HCT116 (cell line): ENCODE data around the gene FBXO42. TPM values are rescaled to one million over a fixed set of nuclear protein-coding genes. Genes with fewer than 3 reads are reported as not detected.

Source experiments
- ATAC-seq: fragments of 200-7000 bp; cut with Tn5 transposase; 2 replicates; pipeline ENCODE4 v1.9.1; 2020; ENCODE audit warnings: mild to moderate bottlenecking, moderate library complexity
- BruUV-seq: library from RNA; stranded (reverse); fragments of 400-500 nt; replicated peaks from 2 replicates; lab custom pipeline; 2021; lab: Mats Ljungman, UMichigan
- CTCF ChIA-PET: fragments of 300-600 bp; sonication (Branson Sonifier 250); formaldehyde crosslinking; loops from one replicate; lab custom pipeline; 2021; ENCODE audit warnings: antibody characterized with exemption; lab: Charles Lee
- POLR2A ChIA-PET: fragments of 300-600, 350-600 bp; sonication (Branson Sonifier 250); formaldehyde crosslinking; loops from one replicate; lab custom pipeline; 2021; ENCODE audit warnings: antibody characterized with exemption; lab: Charles Lee
- RAD21 ChIA-PET, 2 experiments: fragments of 300-600 bp; sonication (Branson Sonifier 250); formaldehyde crosslinking; loops; one replicate each; lab custom pipeline; 2023; ENCODE audit warnings: low total read pairs in 2 of 2; ENCODE audit not compliant: uncharacterized antibody in 2 of 2, unreplicated experiment in 2 of 2, low non-redundant PET in 1 of 2; lab: Charles Lee
- DNase-seq: peaks from one replicate; pipeline ENCODE4 v3.0.0-alpha.2; 2010; ENCODE audit warnings: low read depth, low spot score
- H2AFZ ChIP-seq: fragments of 200-600 bp; shearing (Covaris generic), sonication (generic); 2 replicates; pipeline ENCODE4 v1.6.1; 2017; ENCODE audit warnings: low read depth, mixed run types, mixed read lengths, antibody characterized with exemption, low read length; ENCODE audit not compliant: poor library complexity, severe bottlenecking
- H3K27ac ChIP-seq: 2 replicates; pipeline ENCODE4 v1.5.1; 2012; ENCODE audit warnings: low read depth, low read length
- H3K27me3 ChIP-seq: fragments of 200-600 bp; sonication (generic); 2 replicates; pipeline ENCODE4 v1.6.1; 2016; ENCODE audit warnings: mixed run types, low read length, mixed read lengths; ENCODE audit not compliant: insufficient read depth
- H3K36me3 ChIP-seq, 2 experiments: fragments of 200-500 bp in 1 of 2; fragments of 200-600 bp in 1 of 2; sonication (Bioruptor generic) in 1 of 2; sonication (generic) in 1 of 2; 2 replicates each; pipeline versions ENCODE4 v1.5.1 to v1.6.1; 2014 to 2016; ENCODE audit warnings: low read length in 2 of 2, inconsistent platforms in 1 of 2, mixed read lengths in 1 of 2, mixed run types in 1 of 2; ENCODE audit not compliant: insufficient read depth in 2 of 2, control insufficient read depth in 1 of 2
- H3K4me1 ChIP-seq, 2 experiments: fragments of 200-600 bp in 1 of 2; sonication (generic) in 1 of 2; 2 replicates each; pipeline versions ENCODE4 v1.5.1 to v1.6.1; 2012 to 2017; ENCODE audit warnings: low read length in 2 of 2, inconsistent platforms in 1 of 2, mild to moderate bottlenecking in 1 of 2, mixed read lengths in 1 of 2, mixed run types in 1 of 2, moderate library complexity in 1 of 2; ENCODE audit not compliant: insufficient read depth in 2 of 2, control insufficient read depth in 1 of 2
- H3K4me2 ChIP-seq: fragments of 200-600 bp; sonication (generic); 2 replicates; pipeline ENCODE4 v1.6.1; 2017; ENCODE audit warnings: mixed run types, low read length, mixed read lengths
- H3K4me3 ChIP-seq, 2 experiments: fragments of 200-600 bp in 1 of 2; sonication (generic) in 1 of 2; replicated peaks in 1 of 2; 2 replicates each; pipeline ENCODE4 v1.5.1; 2011 to 2016; ENCODE audit warnings: low read length in 2 of 2, control low read depth in 1 of 2, low read depth in 1 of 2, mild to moderate bottlenecking in 1 of 2, mixed read lengths in 1 of 2, mixed run types in 1 of 2
- H3K79me2 ChIP-seq: fragments of 200-600 bp; sonication (generic); 2 replicates; pipeline ENCODE4 v1.6.1; 2017; ENCODE audit warnings: mild to moderate bottlenecking, mixed run types, low read length, moderate library complexity, mixed read lengths; ENCODE audit not compliant: insufficient read depth
- H3K9ac ChIP-seq: fragments of 200-600 bp; sonication (generic); 2 replicates; pipeline ENCODE4 v1.6.1; 2016; ENCODE audit warnings: low read length, mixed read lengths
- H3K9me2 ChIP-seq: fragments of 200-600 bp; sonication (generic), shearing (Covaris generic); 2 replicates; pipeline ENCODE4 v1.6.1; 2017; ENCODE audit warnings: mixed run types, mild to moderate bottlenecking, moderate library complexity; ENCODE audit not compliant: insufficient read depth
- H3K9me3 ChIP-seq, 2 experiments: fragments of 200-500 bp in 1 of 2; fragments of 200-600 bp in 1 of 2; sonication (Bioruptor generic) in 1 of 2; sonication (generic) in 1 of 2; 2 replicates each; pipeline ENCODE4 v1.6.1; 2014 to 2017; ENCODE audit warnings: low read length in 2 of 2, mixed read lengths in 2 of 2, inconsistent platforms in 1 of 2, low read depth in 1 of 2, mild to moderate bottlenecking in 1 of 2, mixed run types in 1 of 2, moderate library complexity in 1 of 2; ENCODE audit not compliant: control insufficient read depth in 1 of 2, insufficient read depth in 1 of 2
- H4K20me1 ChIP-seq: fragments of 200-600 bp; sonication (generic), shearing (Covaris generic); 2 replicates; pipeline ENCODE4 v1.6.1; 2017; ENCODE audit warnings: mixed run types, mild to moderate bottlenecking, moderate library complexity; ENCODE audit not compliant: insufficient read depth
- CEBPB ChIP-seq: IDR thresholded peaks from 2 replicates; pipeline ENCODE4 v1.6.1; 2012; ENCODE audit warnings: low read depth
- EGR1 ChIP-seq: IDR thresholded peaks from 2 replicates; pipeline ENCODE4 v1.6.1; 2012; ENCODE audit warnings: low read depth
- ELF1 ChIP-seq: IDR thresholded peaks from 2 replicates; pipeline ENCODE4 v1.6.1; 2012; ENCODE audit warnings: low read depth, borderline replicate concordance
- EZH2 ChIP-seq: fragments of 200-600 bp; sonication (generic); IDR thresholded peaks from 2 replicates; pipeline ENCODE4 v1.6.1; 2017; ENCODE audit warnings: antibody characterized with exemption, mixed run types
- EZH2phosphoT487 ChIP-seq: fragments of 200-600 bp; IDR thresholded peaks from 2 replicates; pipeline ENCODE4 v1.6.1; 2018; ENCODE audit warnings: antibody characterized with exemption, borderline replicate concordance
- POLR2A ChIP-seq: IDR thresholded peaks from 2 replicates; pipeline ENCODE4 v1.7.0; 2011; ENCODE audit warnings: borderline replicate concordance; ENCODE audit not compliant: insufficient read depth, insufficient read length; ENCODE audit errors: extremely low read depth
- POLR2AphosphoS5 ChIP-seq: IDR thresholded peaks from 2 replicates; pipeline ENCODE4 v1.6.1; 2011; ENCODE audit warnings: mild to moderate bottlenecking, low read depth, low read length, moderate library complexity
- RAD21 ChIP-seq: IDR thresholded peaks from 2 replicates; pipeline ENCODE4 v1.6.1; 2012; ENCODE audit warnings: low read depth, mild to moderate bottlenecking
- SIN3A ChIP-seq: IDR thresholded peaks from 2 replicates; pipeline ENCODE4 v1.6.1; 2012; ENCODE audit warnings: low read depth
- SP1 ChIP-seq: IDR thresholded peaks from 2 replicates; pipeline ENCODE4 v1.6.1; 2012; ENCODE audit warnings: low read depth
- YY1 ChIP-seq: IDR thresholded peaks from 2 replicates; pipeline ENCODE4 v1.6.1; 2011; ENCODE audit warnings: low read length, low read depth, moderate library complexity, mild to moderate bottlenecking; ENCODE audit not compliant: insufficient replicate concordance; ENCODE audit errors: extremely low read depth
- ZFX ChIP-seq: fragments of 450-650 bp; IDR thresholded peaks from 2 replicates; pipeline ENCODE4 v1.6.1; 2017
- ZNF274 ChIP-seq: fragments of 200-500 bp; sonication (Bioruptor generic); IDR thresholded peaks from 2 replicates; pipeline ENCODE4 v1.6.1; 2014; ENCODE audit warnings: mild to moderate bottlenecking, low read depth, low read length, inconsistent platforms
- intact Hi-C: fragments of 100-400 bp; cut with micrococcal nuclease; formaldehyde crosslinking; loops from 2 replicates; pipeline ENCODE4 v1.10.0; 2022
- total RNA-seq: library from RNA; stranded (reverse); gene quantifications from one replicate; pipeline ENCODE4 v1.2.1, GENCODE V29; 2021; ENCODE audit not compliant: unreplicated experiment
- TF ChIP-seq, protein P1 (sequence below): IDR thresholded peaks from 2 replicates; pipeline ENCODE4 v1.6.1; 2011; ENCODE audit warnings: mild to moderate bottlenecking, low read length, moderate library complexity; ENCODE audit not compliant: insufficient replicate concordance; ENCODE audit errors: extremely low read depth
- TF ChIP-seq, protein P2 (sequence below): IDR thresholded peaks from 2 replicates; pipeline ENCODE4 v1.6.1; 2012
- TF ChIP-seq, protein P3 (sequence below): IDR thresholded peaks from 2 replicates; pipeline ENCODE4 v1.6.1; 2012

Gene FBXO42
- total RNA-seq, 1 experiment from 2014 or later = 20.6 TPM

DNA sequence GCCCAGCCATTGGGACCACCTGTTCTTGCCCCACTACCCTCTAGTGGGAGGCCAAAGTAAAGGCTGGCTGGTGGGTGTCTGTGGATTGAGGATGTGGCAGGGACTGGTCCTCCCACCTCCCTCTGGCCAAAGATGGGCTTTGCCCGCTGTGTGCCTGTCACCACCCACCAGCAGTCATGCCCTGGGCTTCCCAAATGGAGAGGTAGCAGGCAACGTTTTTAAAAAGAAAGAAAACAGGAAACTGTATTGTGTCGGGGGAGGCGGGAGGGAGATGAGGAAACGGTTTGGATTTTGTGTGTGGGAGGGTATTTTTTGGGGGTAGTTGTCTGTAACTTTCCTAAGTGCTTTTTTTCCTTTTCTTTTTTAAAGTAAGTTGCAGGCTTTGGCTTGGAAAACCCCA, 44.8 kb upstream of the FBXO42 start:
- intact Hi-C loops = no loop called here
- CTCF ChIA-PET = no interaction called here
- H3K27ac ChIP-seq = no peak overlapping the region

More for the DNA sequence above, 44.8 kb upstream of the FBXO42 start:
- Histone ChIP-seq H3K9ac (no peak overlapping the region), H3K4me3 (no peak overlapping the region), H3K27me3 (no peaks in the 10 kb centered on the region), H2AFZ (no peak overlapping the region), H3K36me3 (peaks cover 17 to 25% of the 10 kb centered on the region in 2 experiments; a peak in 3 of 4 replicates), H3K9me3 (no peaks in the 10 kb centered on the region), H3K9me2 (no peaks in the 10 kb centered on the region), H4K20me1 (0 out of 2 replicates have a peak, but pooled peaks cover under 1% of the 10 kb centered on the region), H3K4me2 (no peak overlapping the region), H3K79me2 (peaks cover 24% of the 10 kb centered on the region), H3K4me1 (peaks cover 0 to 5% of the 10 kb centered on the region in 2 experiments; a peak in 2 of 4 replicates)
- TF ChIP-seq YY1 (no peak), ZNF274 (no peak), EZH2 (no peak), ZFX (no peak), SP1 (no peak), SIN3A (no peak), EZH2phosphoT487 (no peak), ELF1 (no peak), CEBPB (no peak), EGR1 (no peak), POLR2AphosphoS5 (no peak), RAD21 (no peak), POLR2A (no peak)
- TF ChIP-seq, protein P1, sequence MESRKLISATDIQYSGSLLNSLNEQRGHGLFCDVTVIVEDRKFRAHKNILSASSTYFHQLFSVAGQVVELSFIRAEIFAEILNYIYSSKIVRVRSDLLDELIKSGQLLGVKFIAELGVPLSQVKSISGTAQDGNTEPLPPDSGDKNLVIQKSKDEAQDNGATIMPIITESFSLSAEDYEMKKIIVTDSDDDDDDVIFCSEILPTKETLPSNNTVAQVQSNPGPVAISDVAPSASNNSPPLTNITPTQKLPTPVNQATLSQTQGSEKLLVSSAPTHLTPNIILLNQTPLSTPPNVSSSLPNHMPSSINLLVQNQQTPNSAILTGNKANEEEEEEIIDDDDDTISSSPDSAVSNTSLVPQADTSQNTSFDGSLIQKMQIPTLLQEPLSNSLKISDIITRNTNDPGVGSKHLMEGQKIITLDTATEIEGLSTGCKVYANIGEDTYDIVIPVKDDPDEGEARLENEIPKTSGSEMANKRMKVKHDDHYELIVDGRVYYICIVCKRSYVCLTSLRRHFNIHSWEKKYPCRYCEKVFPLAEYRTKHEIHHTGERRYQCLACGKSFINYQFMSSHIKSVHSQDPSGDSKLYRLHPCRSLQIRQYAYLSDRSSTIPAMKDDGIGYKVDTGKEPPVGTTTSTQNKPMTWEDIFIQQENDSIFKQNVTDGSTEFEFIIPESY = no peak
- TF ChIP-seq, protein P2, sequence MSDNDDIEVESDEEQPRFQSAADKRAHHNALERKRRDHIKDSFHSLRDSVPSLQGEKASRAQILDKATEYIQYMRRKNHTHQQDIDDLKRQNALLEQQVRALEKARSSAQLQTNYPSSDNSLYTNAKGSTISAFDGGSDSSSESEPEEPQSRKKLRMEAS = no peak
- TF ChIP-seq, protein P3, sequence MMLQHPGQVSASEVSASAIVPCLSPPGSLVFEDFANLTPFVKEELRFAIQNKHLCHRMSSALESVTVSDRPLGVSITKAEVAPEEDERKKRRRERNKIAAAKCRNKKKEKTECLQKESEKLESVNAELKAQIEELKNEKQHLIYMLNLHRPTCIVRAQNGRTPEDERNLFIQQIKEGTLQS = no peak
- RAD21 ChIA-PET = no interaction called here
- no peak for ATAC-seq
- POLR2A ChIA-PET = no interaction called here
- no peak for DNase-seq
- no TSS peak for BruUV-seq
